GM23338 (cell line): Measurements from ENCODE around the gene SGCD. TPM values are rescaled to one million over a fixed set of nuclear protein-coding genes. Genes with fewer than 3 reads are reported as not detected.

Experiments
- ATAC-seq: fragments of 200-7000 bp; cut with Tn5 transposase; 3 replicates; pipeline ENCODE4 v1.9.1; 2020
- DNase-seq: peaks from one replicate; pipeline ENCODE4 v3.0.0-alpha.2; 2015; ENCODE audit warnings: low spot score
- H2AFZ ChIP-seq: fragments of 200-600 bp; sonication (generic); 2 replicates; pipeline ENCODE4 v1.8.0; 2016; ENCODE audit warnings: antibody characterized with exemption, mild to moderate bottlenecking, moderate library complexity
- H3F3A ChIP-seq: fragments of 200-600 bp; sonication (generic); replicated peaks from 2 replicates; pipeline ENCODE4 v1.8.0; 2017; ENCODE audit warnings: antibody characterized with exemption, mixed run types, low read depth
- H3K27ac ChIP-seq: fragments of 200-600 bp; sonication (generic); 2 replicates; pipeline ENCODE4 v1.6.1; 2016; ENCODE audit warnings: low read depth
- H3K27me3 ChIP-seq: fragments of 200-600 bp; sonication (generic); 2 replicates; pipeline ENCODE4 v1.8.0; 2016; ENCODE audit warnings: mild to moderate bottlenecking, mixed run types, moderate library complexity; ENCODE audit not compliant: insufficient read depth
- H3K36me3 ChIP-seq: fragments of 200-600 bp; sonication (generic); 2 replicates; pipeline ENCODE4 v1.8.0; 2016; ENCODE audit warnings: mild to moderate bottlenecking; ENCODE audit not compliant: insufficient read depth
- H3K4me1 ChIP-seq: fragments of 200-600 bp; sonication (generic); 2 replicates; pipeline ENCODE4 v1.8.0; 2016; ENCODE audit warnings: mild to moderate bottlenecking, moderate library complexity; ENCODE audit not compliant: insufficient read depth
- H3K4me2 ChIP-seq: fragments of 200-600 bp; sonication (generic); 2 replicates; pipeline ENCODE4 v1.7.1; 2017; ENCODE audit warnings: mixed run types
- H3K4me3 ChIP-seq: fragments of 200-600 bp; sonication (generic); 2 replicates; pipeline ENCODE4 v1.6.1; 2016; ENCODE audit warnings: mixed run types
- H3K79me2 ChIP-seq: fragments of 200-600 bp; sonication (generic); replicated peaks from 2 replicates; pipeline ENCODE4 v1.8.0; 2017; ENCODE audit warnings: mild to moderate bottlenecking; ENCODE audit not compliant: insufficient read depth
- H3K9me2 ChIP-seq: fragments of 200-600 bp; sonication (generic); 2 replicates; pipeline ENCODE4 v1.8.0; 2017; ENCODE audit not compliant: insufficient read depth
- H4K20me1 ChIP-seq: fragments of 200-600 bp; sonication (generic); replicated peaks from 2 replicates; pipeline ENCODE4 v1.8.0; 2017; ENCODE audit warnings: mild to moderate bottlenecking; ENCODE audit not compliant: insufficient read depth
- H3K27ac Mint-ChIP-seq: 2 replicates; pipeline ENCODE4 v1.8.0; 2020; ENCODE audit warnings: inconsistent platforms, mild to moderate bottlenecking, moderate library complexity, mixed read lengths
- H3K27me3 Mint-ChIP-seq: 3 replicates; pipeline ENCODE4 v1.8.0; 2022; ENCODE audit warnings: low read depth, mild to moderate bottlenecking, moderate library complexity, mixed read lengths, inconsistent platforms; ENCODE audit not compliant: insufficient read depth, poor library complexity
- H3K36me3 Mint-ChIP-seq: 3 replicates; pipeline ENCODE4 v1.8.0; 2021; ENCODE audit warnings: low read depth, mild to moderate bottlenecking, inconsistent platforms, moderate library complexity, mixed read lengths
- H3K4me1 Mint-ChIP-seq: 3 replicates; pipeline ENCODE4 v1.8.0; 2020; ENCODE audit warnings: mild to moderate bottlenecking, inconsistent platforms, mixed read lengths
- H3K4me3 Mint-ChIP-seq: 3 replicates; pipeline ENCODE4 v1.8.0; 2021; ENCODE audit warnings: moderate library complexity, mild to moderate bottlenecking, inconsistent platforms, mixed read lengths
- H3K9me3 Mint-ChIP-seq: 3 replicates; pipeline ENCODE4 v1.8.0; 2020; ENCODE audit warnings: moderate library complexity, mild to moderate bottlenecking, inconsistent platforms, mixed read lengths
- CTCF ChIP-seq, 2 experiments: fragments of 200-600 bp in 1 of 2; sonication (generic) in 1 of 2; conservative IDR thresholded peaks; 2 replicates each; pipeline versions ENCODE4 v1.5.1 to v1.6.1; 2016 to 2017; ENCODE audit warnings: antibody characterized with exemption in 2 of 2, low read depth in 2 of 2, mild to moderate bottlenecking in 2 of 2, moderate library complexity in 1 of 2
- ETS1 ChIP-seq: IDR thresholded peaks from 2 replicates; pipeline ENCODE4 v1.6.1; 2016; ENCODE audit warnings: antibody characterized with exemption
- EZH2 ChIP-seq: fragments of 200-600 bp; sonication (generic); IDR thresholded peaks from one replicate; pipeline ENCODE4 v1.8.0; 2017; ENCODE audit warnings: antibody characterized with exemption, mild to moderate bottlenecking, low read depth; ENCODE audit not compliant: unreplicated experiment
- EZH2phosphoT487 ChIP-seq: fragments of 200-600 bp; sonication (generic); IDR thresholded peaks from one replicate; pipeline ENCODE4 v1.8.1; 2018; ENCODE audit warnings: antibody characterized with exemption; ENCODE audit not compliant: unreplicated experiment
- JUNB ChIP-seq: IDR thresholded peaks from one replicate; pipeline ENCODE4 v1.6.1; 2016; ENCODE audit warnings: antibody characterized with exemption; ENCODE audit not compliant: unreplicated experiment
- NANOG ChIP-seq: IDR thresholded peaks from 2 replicates; pipeline ENCODE4 v1.6.1; 2016; ENCODE audit warnings: antibody characterized with exemption, borderline replicate concordance
- POLR2AphosphoS5 ChIP-seq: IDR thresholded peaks from 2 replicates; pipeline ENCODE4 v1.6.1; 2016; ENCODE audit warnings: antibody characterized with exemption, low read depth
- REST ChIP-seq: IDR thresholded peaks from one replicate; pipeline ENCODE4 v1.6.1; 2018; ENCODE audit warnings: antibody characterized with exemption; ENCODE audit not compliant: unreplicated experiment
- ZNF114 ChIP-seq: fragments of 250-450 bp; sonication (Bioruptor Pico); IDR thresholded peaks from 2 replicates; pipeline ENCODE4 v1.5.0; 2020; ENCODE audit warnings: mild to moderate bottlenecking, moderate library complexity
- polyA plus RNA-seq: library from polyadenylated mRNA; unstranded; fragments of >200 nt; fragmentation: Nextera tagmentation; extraction: Ambion mirVana; gene quantifications from 2 replicates; pipeline ENCODE4 v1.2.1, GENCODE V29; 2016
- total RNA-seq: library from RNA; depleted of rRNA; stranded (reverse); fragments of >200 nt; shearing (Covaris generic); gene quantifications from 2 replicates; pipeline ENCODE4 v1.2.3, GENCODE V29; 2014

The SGCD gene
- total and polyA plus RNA-seq, 2 experiments from 2014 or later, result 0.03 to 0.05 TPM

GRCh38 chr5:156329171-156329611, 2.2 kb downstream of the SGCD start:
- H3K4me3 ChIP-seq, result no peak overlapping the region
- H3K9me2 ChIP-seq, result peaks cover 12% of the 10 kb centered on the region
- no peak overlapping the region for H3K27ac ChIP-seq
- Mint-ChIP-seq H3K36me3 (no peaks in the 10 kb centered on the region), H3K27ac (no peak overlapping the region), H3K27me3 (peaks cover 3% of the 10 kb centered on the region), H3K9me3 (no peaks in the 10 kb centered on the region; the same call in 1 of the 3 replicates), H3K4me1 (peaks cover 3% of the 10 kb centered on the region), H3K4me3 (no peak overlapping the region)
- H2AFZ ChIP-seq, result no peak overlapping the region
- DNase-seq (no peak), ATAC-seq (no peak)
- no peak overlapping the region for H3K4me2 ChIP-seq
- H3K36me3 ChIP-seq, result no peaks in the 10 kb centered on the region
- H4K20me1 ChIP-seq, result no peaks in the 10 kb centered on the region
- H3F3A ChIP-seq, result no peaks in the 10 kb centered on the region
- no peaks in the 10 kb centered on the region for H3K27me3 ChIP-seq
- TF ChIP-seq REST (no peak), ZNF114 (CRISPR knock-in tag) (no peak), EZH2phosphoT487 (no peak), POLR2AphosphoS5 (no peak), ETS1 (no peak), CTCF (conservative IDR thresholded peaks at IDR 0.05; ENCODE audit: low read depth in 2 of 2) (no peak)
- no peaks in the 10 kb centered on the region for H3K4me1 ChIP-seq
- H3K79me2 ChIP-seq, result no peaks in the 10 kb centered on the region

- DNase-seq (no peak), ATAC-seq (no peak)
- no peak overlapping the region for H3K27ac Mint-ChIP-seq
- Histone ChIP-seq H3K4me1 (no peaks in the 10 kb centered on the region), H3K27me3 (no peaks in the 10 kb centered on the region), H4K20me1 (no peaks in the 10 kb centered on the region), H2AFZ (no peak overlapping the region), H3K9me2 (peaks cover 12% of the 10 kb centered on the region), H3K4me3 (no peak overlapping the region), H3K4me2 (no peak overlapping the region), H3F3A (no peaks in the 10 kb centered on the region), H3K79me2 (no peaks in the 10 kb centered on the region), H3K27ac (no peak overlapping the region), H3K36me3 (no peaks in the 10 kb centered on the region)
- TF ChIP-seq EZH2phosphoT487 (no peak), ETS1 (no peak), JUNB (no peak), NANOG (no peak), EZH2 (no peak)
- peaks cover 3% of the 10 kb centered on the region for H3K4me1 Mint-ChIP-seq
- peaks cover 3% of the 10 kb centered on the region for H3K27me3 Mint-ChIP-seq
- H3K9me3 Mint-ChIP-seq, result no peaks in the 10 kb centered on the region; the same call in 1 of the 3 replicates
- no peak overlapping the region for H3K4me3 Mint-ChIP-seq
- H3K36me3 Mint-ChIP-seq, result no peaks in the 10 kb centered on the region
Observed at GRCh38 chr5:156330141-156330870, 3.3 kb downstream of the SGCD start.
